ENCODE measurements around the gene TOMT. TPM values are rescaled to one million over a fixed set of nuclear protein-coding genes. Genes with fewer than 3 reads are reported as not detected.
"Not testable (repeated sequence)": the region's sequence is repeated elsewhere in the genome, so short reads cannot be mapped to it uniquely, and the experiment has no call there.

Gene TOMT
- total RNA-seq, 1 experiment from 2014 or later = not detected

DNA sequence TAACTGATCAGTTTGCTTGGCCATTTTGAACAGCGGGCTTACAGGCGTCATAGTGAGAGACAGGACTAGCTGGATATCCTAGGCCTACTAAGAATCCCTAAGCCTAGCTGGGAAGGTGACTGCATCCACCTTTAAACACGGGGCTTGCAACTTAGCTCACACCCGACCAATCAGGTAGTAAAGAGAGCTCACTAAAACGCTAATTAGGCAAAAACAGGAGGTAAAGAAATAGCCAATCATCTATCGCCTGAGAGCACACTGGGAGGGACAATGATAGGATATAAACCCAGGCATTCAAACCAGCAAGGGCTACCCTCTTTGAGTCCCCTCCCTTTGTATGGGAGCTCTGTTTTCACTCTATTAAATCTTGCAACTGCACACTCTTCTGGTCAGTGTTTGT, 48.1 kb downstream of the TOMT start:
- H3K27ac ChIP-seq (ENCODE audit: low read length); H3K4me3 ChIP-seq (ENCODE audit: low read depth in 2 of 2, low read length in 2 of 2); POLR2A ChIA-PET; intact Hi-C loops (cut with micrococcal nuclease; ENCODE audit: unreplicated experiment); BruUV-seq (replicated peaks); DNase-seq (ENCODE audit: low read depth, low spot score); ATAC-seq; in situ Hi-C loops (cut with HindIII; ENCODE audit: low pct_unique_long_range_greater_than_20kb, low sequenced_read_pairs); H3K36me3 ChIP-seq (ENCODE audit: control insufficient read depth, insufficient read depth, low read length); H3K9me3 ChIP-seq (ENCODE audit: control insufficient read depth, insufficient read depth, low read depth, low read length); H3K4me1 ChIP-seq (ENCODE audit: control insufficient read depth, insufficient read depth, low read length); H3K27me3 ChIP-seq (ENCODE audit: control insufficient read depth, insufficient read depth, low read length): not testable (repeated sequence)
- CTCF ChIA-PET = interaction anchor here (0.5 to 1.2 kb wide), 3 partner anchors 29 to 277 kb away, joined by 3 to 9 read pairs (median 3); no protein-coding TSS in a partner anchor

DNA sequence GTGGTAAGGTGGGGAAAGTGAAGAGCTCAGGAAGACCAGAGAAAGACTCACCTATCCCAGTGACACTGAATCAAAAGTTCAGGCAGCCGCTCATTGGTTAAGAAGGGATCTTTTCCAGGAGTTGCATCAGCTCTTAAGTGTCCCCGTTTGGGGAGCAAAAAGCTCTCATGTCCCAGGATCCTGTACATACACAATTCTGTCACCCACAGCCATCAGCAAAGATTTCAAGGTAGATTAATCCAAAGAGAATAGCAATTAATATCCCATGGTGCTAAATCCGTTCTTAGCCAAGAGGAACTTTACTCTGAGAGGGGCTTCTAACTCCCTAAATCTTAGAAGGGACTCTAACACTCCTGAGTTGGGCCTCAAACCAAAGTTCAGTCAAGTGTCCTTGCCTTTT, 49.1 kb downstream of the TOMT start:
- DNase-seq (ENCODE audit: low read depth, low spot score) (no peak), ATAC-seq (no peak; the same call in 1 of the 2 replicates)
- Histone ChIP-seq H3K4me3 (ENCODE audit: low read depth in 2 of 2, low read length in 2 of 2) (no peak overlapping the region), H3K9me3 (ENCODE audit: control insufficient read depth, insufficient read depth, low read depth, low read length) (no peaks in the 10 kb centered on the region), H3K27me3 (ENCODE audit: control insufficient read depth, insufficient read depth, low read length) (no peaks in the 10 kb centered on the region; the same call in 1 of the 2 replicates), H3K4me1 (ENCODE audit: control insufficient read depth, insufficient read depth, low read length) (no peaks in the 10 kb centered on the region), H3K27ac (ENCODE audit: low read length) (no peak overlapping the region), H3K36me3 (ENCODE audit: control insufficient read depth, insufficient read depth, low read length) (no peaks in the 10 kb centered on the region)
- ChIA-PET POLR2A (interaction anchor here (0.6 kb wide), 1 partner anchor 20 kb away, joined by 3 read pairs; no protein-coding TSS in a partner anchor), CTCF (interaction anchor here (0.5 kb wide), 1 partner anchor 129 kb away, joined by 4 read pairs; no protein-coding TSS in a partner anchor)
- intact Hi-C loops (cut with micrococcal nuclease; ENCODE audit: unreplicated experiment) = no loop called here
- in situ Hi-C loops (cut with HindIII; ENCODE audit: low pct_unique_long_range_greater_than_20kb, low sequenced_read_pairs) = no loop called here
- no TSS peak for BruUV-seq (replicated peaks)
- TF ChIP-seq, protein P1, sequence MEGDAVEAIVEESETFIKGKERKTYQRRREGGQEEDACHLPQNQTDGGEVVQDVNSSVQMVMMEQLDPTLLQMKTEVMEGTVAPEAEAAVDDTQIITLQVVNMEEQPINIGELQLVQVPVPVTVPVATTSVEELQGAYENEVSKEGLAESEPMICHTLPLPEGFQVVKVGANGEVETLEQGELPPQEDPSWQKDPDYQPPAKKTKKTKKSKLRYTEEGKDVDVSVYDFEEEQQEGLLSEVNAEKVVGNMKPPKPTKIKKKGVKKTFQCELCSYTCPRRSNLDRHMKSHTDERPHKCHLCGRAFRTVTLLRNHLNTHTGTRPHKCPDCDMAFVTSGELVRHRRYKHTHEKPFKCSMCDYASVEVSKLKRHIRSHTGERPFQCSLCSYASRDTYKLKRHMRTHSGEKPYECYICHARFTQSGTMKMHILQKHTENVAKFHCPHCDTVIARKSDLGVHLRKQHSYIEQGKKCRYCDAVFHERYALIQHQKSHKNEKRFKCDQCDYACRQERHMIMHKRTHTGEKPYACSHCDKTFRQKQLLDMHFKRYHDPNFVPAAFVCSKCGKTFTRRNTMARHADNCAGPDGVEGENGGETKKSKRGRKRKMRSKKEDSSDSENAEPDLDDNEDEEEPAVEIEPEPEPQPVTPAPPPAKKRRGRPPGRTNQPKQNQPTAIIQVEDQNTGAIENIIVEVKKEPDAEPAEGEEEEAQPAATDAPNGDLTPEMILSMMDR (IDR thresholded peaks at IDR 0.05) = no peak
- no peak for TF ChIP-seq POLR2AphosphoS5 (IDR thresholded peaks at IDR 0.05; ENCODE audit: low read depth, low read length)
- TF ChIP-seq, protein P2, sequence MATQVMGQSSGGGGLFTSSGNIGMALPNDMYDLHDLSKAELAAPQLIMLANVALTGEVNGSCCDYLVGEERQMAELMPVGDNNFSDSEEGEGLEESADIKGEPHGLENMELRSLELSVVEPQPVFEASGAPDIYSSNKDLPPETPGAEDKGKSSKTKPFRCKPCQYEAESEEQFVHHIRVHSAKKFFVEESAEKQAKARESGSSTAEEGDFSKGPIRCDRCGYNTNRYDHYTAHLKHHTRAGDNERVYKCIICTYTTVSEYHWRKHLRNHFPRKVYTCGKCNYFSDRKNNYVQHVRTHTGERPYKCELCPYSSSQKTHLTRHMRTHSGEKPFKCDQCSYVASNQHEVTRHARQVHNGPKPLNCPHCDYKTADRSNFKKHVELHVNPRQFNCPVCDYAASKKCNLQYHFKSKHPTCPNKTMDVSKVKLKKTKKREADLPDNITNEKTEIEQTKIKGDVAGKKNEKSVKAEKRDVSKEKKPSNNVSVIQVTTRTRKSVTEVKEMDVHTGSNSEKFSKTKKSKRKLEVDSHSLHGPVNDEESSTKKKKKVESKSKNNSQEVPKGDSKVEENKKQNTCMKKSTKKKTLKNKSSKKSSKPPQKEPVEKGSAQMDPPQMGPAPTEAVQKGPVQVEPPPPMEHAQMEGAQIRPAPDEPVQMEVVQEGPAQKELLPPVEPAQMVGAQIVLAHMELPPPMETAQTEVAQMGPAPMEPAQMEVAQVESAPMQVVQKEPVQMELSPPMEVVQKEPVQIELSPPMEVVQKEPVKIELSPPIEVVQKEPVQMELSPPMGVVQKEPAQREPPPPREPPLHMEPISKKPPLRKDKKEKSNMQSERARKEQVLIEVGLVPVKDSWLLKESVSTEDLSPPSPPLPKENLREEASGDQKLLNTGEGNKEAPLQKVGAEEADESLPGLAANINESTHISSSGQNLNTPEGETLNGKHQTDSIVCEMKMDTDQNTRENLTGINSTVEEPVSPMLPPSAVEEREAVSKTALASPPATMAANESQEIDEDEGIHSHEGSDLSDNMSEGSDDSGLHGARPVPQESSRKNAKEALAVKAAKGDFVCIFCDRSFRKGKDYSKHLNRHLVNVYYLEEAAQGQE (IDR thresholded peaks at IDR 0.05; ENCODE audit: insufficient read depth in 1 of 2, low read depth in 2 of 2, low read length in 1 of 2) = no peak
- no peak for TF ChIP-seq SIN3A (IDR thresholded peaks at IDR 0.05; ENCODE audit: borderline replicate concordance, insufficient read depth, low read depth, low read length)
- no peak for TF ChIP-seq TCF7L2 (IDR thresholded peaks at IDR 0.05; ENCODE audit: low read depth, low read length)

DNA sequence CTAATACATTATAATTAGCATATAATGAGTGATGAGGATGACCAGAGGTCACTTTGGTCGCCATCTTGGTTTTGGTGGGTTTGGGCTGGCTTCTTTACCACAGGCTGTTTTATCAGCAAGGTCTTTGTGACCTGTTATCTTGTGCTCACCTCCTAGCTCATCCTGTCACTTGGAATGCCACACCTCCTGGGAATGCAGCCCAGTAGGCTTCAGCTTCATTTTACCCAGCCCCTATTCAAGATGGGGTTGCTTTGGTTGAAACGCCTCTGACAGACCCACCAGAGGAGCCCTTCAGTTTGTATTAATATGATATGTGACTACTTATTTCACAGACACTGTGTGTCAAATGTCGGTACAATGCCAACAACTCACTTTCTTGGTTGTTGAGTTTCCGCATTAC, 50.0 kb downstream of the TOMT start:
- ATAC-seq (no peak), DNase-seq (ENCODE audit: low read depth, low spot score) (no peak)
- no peaks in the 10 kb centered on the region for H3K36me3 ChIP-seq (ENCODE audit: control insufficient read depth, insufficient read depth, low read length)
- no peaks in the 10 kb centered on the region; the same call in 1 of the 2 replicates for H3K27me3 ChIP-seq (ENCODE audit: control insufficient read depth, insufficient read depth, low read length)
- POLR2A ChIA-PET = no interaction called here
- BruUV-seq (replicated peaks) = no TSS peak
- CTCF ChIA-PET = no interaction called here
- no peak overlapping the region for H3K27ac ChIP-seq (ENCODE audit: low read length)
- H3K4me1 ChIP-seq (ENCODE audit: control insufficient read depth, insufficient read depth, low read length) = no peaks in the 10 kb centered on the region
- intact Hi-C loops (cut with micrococcal nuclease; ENCODE audit: unreplicated experiment) (no loop called here), in situ Hi-C loops (cut with HindIII; ENCODE audit: low pct_unique_long_range_greater_than_20kb, low sequenced_read_pairs) (no loop called here)
- no peaks in the 10 kb centered on the region for H3K9me3 ChIP-seq (ENCODE audit: control insufficient read depth, insufficient read depth, low read depth, low read length)
- TF ChIP-seq TCF7L2 (IDR thresholded peaks at IDR 0.05; ENCODE audit: low read depth, low read length) (no peak), POLR2AphosphoS5 (IDR thresholded peaks at IDR 0.05; ENCODE audit: low read depth, low read length) (no peak), SIN3A (IDR thresholded peaks at IDR 0.05; ENCODE audit: borderline replicate concordance, insufficient read depth, low read depth, low read length) (no peak)
- TF ChIP-seq, protein P2 (IDR thresholded peaks at IDR 0.05; ENCODE audit: insufficient read depth in 1 of 2, low read depth in 2 of 2, low read length in 1 of 2) = no peak
- TF ChIP-seq, protein P1 (IDR thresholded peaks at IDR 0.05) = no peak
- H3K4me3 ChIP-seq (ENCODE audit: low read depth in 2 of 2, low read length in 2 of 2) = no peak overlapping the region
